ENCODE data around the gene KCNN3.

The KCNN3 gene

DNA sequence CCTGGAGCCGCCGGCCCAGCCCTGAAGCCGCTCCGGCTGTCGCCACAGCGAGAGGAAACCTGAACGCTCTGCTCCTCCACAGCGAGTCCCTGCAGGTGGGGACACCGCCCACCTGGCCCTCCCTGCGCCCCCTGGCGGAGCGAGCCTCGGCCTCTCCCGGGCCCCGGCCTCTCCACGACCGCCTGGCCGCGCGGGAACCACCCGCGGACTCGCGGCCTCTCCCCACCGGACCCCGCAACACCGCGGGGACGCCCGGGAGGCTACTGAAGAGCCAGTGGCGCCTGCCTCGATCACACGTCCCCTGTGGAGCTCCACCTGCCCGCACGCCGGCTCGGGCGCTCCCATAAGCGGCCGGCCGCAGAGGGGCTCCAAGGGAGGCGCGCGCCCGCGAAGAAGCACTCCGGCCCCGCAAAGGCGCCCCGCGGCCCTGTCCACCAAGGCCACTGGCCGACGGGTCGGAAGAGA is 109.6 kb downstream of the KCNN3 start:
- ATAC-seq, result peak; percentile 93
- TF ChIP-seq ZFP3 (CRISPR knock-in tag; IDR thresholded peaks at IDR 0.05), result no peak
- no peak for TF ChIP-seq ZFP30 (CRISPR knock-in tag; IDR thresholded peaks at IDR 0.05)
- no peak for TF ChIP-seq PPARA (CRISPR knock-in tag; IDR thresholded peaks at IDR 0.05; ENCODE audit: borderline replicate concordance)
- TF ChIP-seq ARNTL (CRISPR knock-in tag; IDR thresholded peaks at IDR 0.05; ENCODE audit: borderline replicate concordance, low read depth), result no peak
- no peak for TF ChIP-seq CSDC2 (CRISPR knock-in tag; IDR thresholded peaks at IDR 0.05)
- TF ChIP-seq SNAI2 (CRISPR knock-in tag; IDR thresholded peaks at IDR 0.05), result no peak
- TF ChIP-seq ZC3H10 (CRISPR knock-in tag; IDR thresholded peaks at IDR 0.05), result no peak
- TF ChIP-seq, protein P1, sequence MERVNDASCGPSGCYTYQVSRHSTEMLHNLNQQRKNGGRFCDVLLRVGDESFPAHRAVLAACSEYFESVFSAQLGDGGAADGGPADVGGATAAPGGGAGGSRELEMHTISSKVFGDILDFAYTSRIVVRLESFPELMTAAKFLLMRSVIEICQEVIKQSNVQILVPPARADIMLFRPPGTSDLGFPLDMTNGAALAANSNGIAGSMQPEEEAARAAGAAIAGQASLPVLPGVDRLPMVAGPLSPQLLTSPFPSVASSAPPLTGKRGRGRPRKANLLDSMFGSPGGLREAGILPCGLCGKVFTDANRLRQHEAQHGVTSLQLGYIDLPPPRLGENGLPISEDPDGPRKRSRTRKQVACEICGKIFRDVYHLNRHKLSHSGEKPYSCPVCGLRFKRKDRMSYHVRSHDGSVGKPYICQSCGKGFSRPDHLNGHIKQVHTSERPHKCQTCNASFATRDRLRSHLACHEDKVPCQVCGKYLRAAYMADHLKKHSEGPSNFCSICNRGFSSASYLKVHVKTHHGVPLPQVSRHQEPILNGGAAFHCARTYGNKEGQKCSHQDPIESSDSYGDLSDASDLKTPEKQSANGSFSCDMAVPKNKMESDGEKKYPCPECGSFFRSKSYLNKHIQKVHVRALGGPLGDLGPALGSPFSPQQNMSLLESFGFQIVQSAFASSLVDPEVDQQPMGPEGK (CRISPR knock-in tag; IDR thresholded peaks at IDR 0.05; ENCODE audit: borderline replicate concordance), result no peak
- TF ChIP-seq ESRRG (CRISPR knock-in tag; IDR thresholded peaks at IDR 0.05), result no peak

GRCh38 chr1:154759793-154760192 is 110.3 kb downstream of the KCNN3 start:
- ATAC-seq, result no peak
- TF ChIP-seq, protein P2, sequence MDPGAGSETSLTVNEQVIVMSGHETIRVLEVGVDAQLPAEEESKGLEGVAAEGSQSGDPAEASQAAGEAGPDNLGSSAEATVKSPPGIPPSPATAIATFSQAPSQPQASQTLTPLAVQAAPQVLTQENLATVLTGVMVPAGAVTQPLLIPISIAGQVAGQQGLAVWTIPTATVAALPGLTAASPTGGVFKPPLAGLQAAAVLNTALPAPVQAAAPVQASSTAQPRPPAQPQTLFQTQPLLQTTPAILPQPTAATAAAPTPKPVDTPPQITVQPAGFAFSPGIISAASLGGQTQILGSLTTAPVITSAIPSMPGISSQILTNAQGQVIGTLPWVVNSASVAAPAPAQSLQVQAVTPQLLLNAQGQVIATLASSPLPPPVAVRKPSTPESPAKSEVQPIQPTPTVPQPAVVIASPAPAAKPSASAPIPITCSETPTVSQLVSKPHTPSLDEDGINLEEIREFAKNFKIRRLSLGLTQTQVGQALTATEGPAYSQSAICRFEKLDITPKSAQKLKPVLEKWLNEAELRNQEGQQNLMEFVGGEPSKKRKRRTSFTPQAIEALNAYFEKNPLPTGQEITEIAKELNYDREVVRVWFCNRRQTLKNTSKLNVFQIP (CRISPR knock-in tag; IDR thresholded peaks at IDR 0.05; ENCODE audit: borderline replicate concordance, low read depth), result no peak
- TF ChIP-seq OSR1 (CRISPR knock-in tag; IDR thresholded peaks at IDR 0.05) (no peak), ZNF565 (CRISPR knock-in tag; conservative IDR thresholded peaks at IDR 0.05; ENCODE audit: low read depth) (no peak), ZNF70 (CRISPR knock-in tag; IDR thresholded peaks at IDR 0.05) (no peak), ZNF8 (CRISPR knock-in tag; IDR thresholded peaks at IDR 0.05) (no peak), CSDC2 (CRISPR knock-in tag; IDR thresholded peaks at IDR 0.05) (no peak), ZFP3 (CRISPR knock-in tag; IDR thresholded peaks at IDR 0.05) (no peak)

GRCh38 chr1:154759196-154759595 is 110.9 kb downstream of the KCNN3 start:
- ATAC-seq, result no peak
- TF ChIP-seq OSR1 (CRISPR knock-in tag; IDR thresholded peaks at IDR 0.05), result no peak
- TF ChIP-seq ZNF8 (CRISPR knock-in tag; IDR thresholded peaks at IDR 0.05), result no peak
- TF ChIP-seq ZC3H10 (CRISPR knock-in tag; IDR thresholded peaks at IDR 0.05), result no peak
- no peak for TF ChIP-seq SNAI2 (CRISPR knock-in tag; IDR thresholded peaks at IDR 0.05)
- no peak for TF ChIP-seq TOX (CRISPR knock-in tag; IDR thresholded peaks at IDR 0.05; ENCODE audit: borderline replicate concordance)
- TF ChIP-seq TCF4 (CRISPR knock-in tag; IDR thresholded peaks at IDR 0.05; ENCODE audit: borderline replicate concordance), result no peak
- no peak for TF ChIP-seq GLIS3 (CRISPR knock-in tag; IDR thresholded peaks at IDR 0.05)
- TF ChIP-seq RARB (CRISPR knock-in tag; IDR thresholded peaks at IDR 0.05), result no peak
- no peak for TF ChIP-seq ZNF70 (CRISPR knock-in tag; IDR thresholded peaks at IDR 0.05)
- TF ChIP-seq PPARA (CRISPR knock-in tag; IDR thresholded peaks at IDR 0.05; ENCODE audit: borderline replicate concordance), result no peak
- TF ChIP-seq, protein P1 (CRISPR knock-in tag; IDR thresholded peaks at IDR 0.05; ENCODE audit: borderline replicate concordance), result no peak
- TF ChIP-seq ZFP30 (CRISPR knock-in tag; IDR thresholded peaks at IDR 0.05), result no peak

GRCh38 chr1:154758346-154758745 is 111.7 kb downstream of the KCNN3 start:
- ATAC-seq, result no peak
- TF ChIP-seq, protein P2 (CRISPR knock-in tag; IDR thresholded peaks at IDR 0.05; ENCODE audit: borderline replicate concordance, low read depth), result no peak
- TF ChIP-seq CSDC2 (CRISPR knock-in tag; IDR thresholded peaks at IDR 0.05) (no peak), ARNTL (CRISPR knock-in tag; IDR thresholded peaks at IDR 0.05; ENCODE audit: borderline replicate concordance, low read depth) (no peak), ZNF70 (CRISPR knock-in tag; IDR thresholded peaks at IDR 0.05) (no peak), ZC3H10 (CRISPR knock-in tag; IDR thresholded peaks at IDR 0.05) (no peak), CREB5 (CRISPR knock-in tag; IDR thresholded peaks at IDR 0.05; ENCODE audit: low read depth) (no peak)

Measured in SK-N-SH treated with all-trans-retinoic acid at 6 μM for 48 hours (cell line).